ENCODE data around the gene CYP27C1. TPM values are rescaled to one million over a fixed set of nuclear protein-coding genes. Genes with fewer than 3 reads are reported as not detected.

CYP27C1 gene
- total RNA-seq, 1 experiment from 2014 or later = 0.11 TPM

DNA sequence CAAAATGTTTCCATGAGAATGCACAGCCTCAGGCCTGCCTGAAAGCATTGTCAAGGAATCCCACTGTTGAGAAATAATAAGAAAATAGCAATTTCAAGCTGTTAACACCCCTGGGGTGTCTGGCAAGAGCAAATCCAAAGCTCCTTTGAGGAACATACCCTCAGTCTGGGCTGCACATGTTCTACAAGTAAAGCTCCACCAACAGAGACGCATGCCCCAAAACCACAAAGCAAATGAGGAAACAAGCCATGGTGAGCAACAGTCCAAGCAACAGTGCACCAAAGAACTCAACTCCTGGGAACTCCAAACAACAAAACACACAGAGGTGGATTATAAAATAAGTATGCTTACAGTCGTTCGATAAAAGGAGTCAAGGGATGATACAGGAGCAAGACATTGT, 40.3 kb downstream of the CYP27C1 start:
- Mint-ChIP-seq H3K27ac (ENCODE audit: unreplicated experiment) (no peak overlapping the region), H3K9me3 (ENCODE audit: unreplicated experiment) (peaks cover 15% of the 10 kb centered on the region), H3K4me1 (ENCODE audit: low read depth, unreplicated experiment) (peaks cover 18% of the 10 kb centered on the region), H3K27me3 (ENCODE audit: insufficient read depth, unreplicated experiment) (no peaks in the 10 kb centered on the region), H3K4me3 (ENCODE audit: unreplicated experiment) (no peak overlapping the region), H3K36me3 (ENCODE audit: insufficient read depth, unreplicated experiment) (no peaks in the 10 kb centered on the region)
- Histone ChIP-seq H3K9me3 (peaks cover 8% of the 10 kb centered on the region; the same call in 1 of the 2 replicates), H3K27me3 (replicated peaks; ENCODE audit: control insufficient read depth, insufficient read depth, low read length) (no peaks in the 10 kb centered on the region), H3K36me3 (ENCODE audit: control insufficient read depth, insufficient read depth, low read length) (no peaks in the 10 kb centered on the region), H3K4me1 (peaks cover 9% of the 10 kb centered on the region), H3K4me3 (ENCODE audit: low read depth, low read length) (no peak overlapping the region)
- TF ChIP-seq, protein P1, sequence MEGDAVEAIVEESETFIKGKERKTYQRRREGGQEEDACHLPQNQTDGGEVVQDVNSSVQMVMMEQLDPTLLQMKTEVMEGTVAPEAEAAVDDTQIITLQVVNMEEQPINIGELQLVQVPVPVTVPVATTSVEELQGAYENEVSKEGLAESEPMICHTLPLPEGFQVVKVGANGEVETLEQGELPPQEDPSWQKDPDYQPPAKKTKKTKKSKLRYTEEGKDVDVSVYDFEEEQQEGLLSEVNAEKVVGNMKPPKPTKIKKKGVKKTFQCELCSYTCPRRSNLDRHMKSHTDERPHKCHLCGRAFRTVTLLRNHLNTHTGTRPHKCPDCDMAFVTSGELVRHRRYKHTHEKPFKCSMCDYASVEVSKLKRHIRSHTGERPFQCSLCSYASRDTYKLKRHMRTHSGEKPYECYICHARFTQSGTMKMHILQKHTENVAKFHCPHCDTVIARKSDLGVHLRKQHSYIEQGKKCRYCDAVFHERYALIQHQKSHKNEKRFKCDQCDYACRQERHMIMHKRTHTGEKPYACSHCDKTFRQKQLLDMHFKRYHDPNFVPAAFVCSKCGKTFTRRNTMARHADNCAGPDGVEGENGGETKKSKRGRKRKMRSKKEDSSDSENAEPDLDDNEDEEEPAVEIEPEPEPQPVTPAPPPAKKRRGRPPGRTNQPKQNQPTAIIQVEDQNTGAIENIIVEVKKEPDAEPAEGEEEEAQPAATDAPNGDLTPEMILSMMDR (IDR thresholded peaks at IDR 0.05; ENCODE audit: insufficient read depth in 1 of 2, low read depth in 1 of 2, low read length in 1 of 2, severe bottlenecking in 1 of 2, unreplicated experiment in 1 of 2) = no peak
- DNase-seq = no peak
- CTCF ChIA-PET = no interaction called here
- BruUV-seq (replicated peaks) = no TSS peak
- intact Hi-C loops (cut with micrococcal nuclease; ENCODE audit: unreplicated experiment) = no loop called here
- POLR2A ChIA-PET = no interaction called here

DNA sequence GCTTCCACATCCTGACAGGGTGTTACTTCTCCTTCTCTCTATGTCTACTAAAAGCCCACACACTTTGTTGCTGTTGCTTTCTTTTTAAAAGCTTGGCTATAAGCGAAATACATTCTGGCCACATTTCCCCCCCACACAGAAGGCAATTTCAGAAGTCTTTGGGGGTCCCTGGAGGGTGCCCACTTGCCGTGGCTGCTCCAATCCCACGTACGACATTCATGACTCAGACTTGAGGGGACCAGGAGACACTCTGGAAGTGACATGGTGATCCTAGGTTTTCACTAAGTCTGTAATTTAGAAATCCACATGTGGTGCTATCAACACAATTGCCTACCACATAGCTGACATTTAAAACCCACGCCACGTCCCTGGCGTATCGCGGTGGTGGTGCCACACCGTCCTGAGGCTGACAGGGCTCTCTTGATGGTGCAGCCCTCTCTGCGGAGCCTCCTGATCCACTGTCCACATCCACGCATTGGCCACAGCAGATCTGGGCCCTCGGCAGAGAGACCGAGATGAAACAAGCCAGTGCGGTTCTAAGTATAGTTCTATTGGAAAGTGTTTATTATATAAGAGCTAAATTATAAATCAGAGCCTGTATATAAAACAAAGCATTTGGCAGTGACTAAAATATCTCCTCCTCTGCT, 42.4 kb downstream of the CYP27C1 start:
- H3K4me1 ChIP-seq = no peaks in the 10 kb centered on the region
- ChIA-PET CTCF (no interaction called here), POLR2A (no interaction called here)
- no peaks in the 10 kb centered on the region for H3K36me3 ChIP-seq (ENCODE audit: control insufficient read depth, insufficient read depth, low read length)
- no peak for DNase-seq
- H3K9me3 ChIP-seq = peaks cover 8% of the 10 kb centered on the region; the same call in 1 of the 2 replicates
- no peak overlapping the region for H3K27ac Mint-ChIP-seq (ENCODE audit: unreplicated experiment)
- no TSS peak for BruUV-seq (replicated peaks)
- no peak overlapping the region for H3K4me3 ChIP-seq (ENCODE audit: low read depth, low read length)
- no peak overlapping the region for H3K4me3 Mint-ChIP-seq (ENCODE audit: unreplicated experiment)
- peaks cover 6% of the 10 kb centered on the region for H3K4me1 Mint-ChIP-seq (ENCODE audit: low read depth, unreplicated experiment)
- no peaks in the 10 kb centered on the region for H3K36me3 Mint-ChIP-seq (ENCODE audit: insufficient read depth, unreplicated experiment)
- no peaks in the 10 kb centered on the region for H3K27me3 ChIP-seq (replicated peaks; ENCODE audit: control insufficient read depth, insufficient read depth, low read length)
- H3K9me3 Mint-ChIP-seq (ENCODE audit: unreplicated experiment) = peaks cover 15% of the 10 kb centered on the region
- intact Hi-C loops (cut with micrococcal nuclease; ENCODE audit: unreplicated experiment) = no loop called here
- TF ChIP-seq, protein P1 (IDR thresholded peaks at IDR 0.05; ENCODE audit: insufficient read depth in 1 of 2, low read depth in 1 of 2, low read length in 1 of 2, severe bottlenecking in 1 of 2, unreplicated experiment in 1 of 2) = no peak
- no peaks in the 10 kb centered on the region for H3K27me3 Mint-ChIP-seq (ENCODE audit: insufficient read depth, unreplicated experiment)

DNA sequence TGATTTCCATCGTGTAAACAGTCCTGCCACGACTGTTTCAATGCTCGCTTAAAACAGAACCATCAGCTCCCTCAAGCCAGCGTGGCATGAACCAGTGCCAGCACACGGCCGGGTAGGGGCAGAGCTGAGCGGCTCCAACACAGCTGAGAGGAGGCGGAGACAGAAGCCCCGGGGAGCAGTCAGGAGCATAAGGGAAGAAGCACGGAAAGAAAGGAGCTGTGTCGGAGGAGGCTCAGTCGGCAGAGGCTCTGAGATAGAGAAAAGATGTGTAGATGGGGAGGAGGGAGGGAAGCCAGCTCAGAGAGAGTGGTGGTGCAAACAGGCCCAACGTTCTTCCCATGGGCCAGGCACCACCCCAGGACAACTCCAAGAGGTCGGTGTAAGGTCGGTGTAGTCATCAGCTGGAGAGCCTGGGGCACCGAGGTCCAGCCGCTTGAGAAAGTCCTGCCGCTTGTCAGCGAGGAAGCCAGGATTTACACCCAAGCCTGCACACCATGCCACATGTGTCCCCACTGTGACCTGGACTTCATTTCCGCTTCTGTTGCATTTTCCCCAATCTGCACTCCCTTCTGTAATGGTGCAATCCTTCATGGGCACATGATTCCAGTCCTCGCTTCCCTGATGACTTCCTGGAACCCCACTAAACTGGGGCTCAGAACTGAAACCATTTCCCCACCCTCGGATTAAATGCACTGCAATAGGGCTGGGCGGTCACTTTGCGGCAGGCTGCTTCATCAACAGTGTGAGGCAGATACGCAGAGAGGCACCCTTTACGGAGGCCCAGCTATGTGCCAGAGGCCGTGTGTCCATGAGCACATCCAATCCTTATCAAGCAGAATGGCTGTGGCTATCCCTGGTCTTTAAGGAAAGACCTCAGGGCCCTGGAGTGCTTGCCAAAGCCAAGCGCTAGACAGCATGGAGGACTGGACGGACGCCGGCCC, 43.5 kb downstream of the CYP27C1 start:
- Mint-ChIP-seq H3K27ac (ENCODE audit: unreplicated experiment) (no peak overlapping the region), H3K4me3 (ENCODE audit: unreplicated experiment) (no peak overlapping the region), H3K4me1 (ENCODE audit: low read depth, unreplicated experiment) (peaks cover 7% of the 10 kb centered on the region), H3K9me3 (ENCODE audit: unreplicated experiment) (peaks cover 15% of the 10 kb centered on the region), H3K27me3 (ENCODE audit: insufficient read depth, unreplicated experiment) (no peaks in the 10 kb centered on the region), H3K36me3 (ENCODE audit: insufficient read depth, unreplicated experiment) (no peaks in the 10 kb centered on the region)
- ChIA-PET POLR2A (no interaction called here), CTCF (interaction anchor here (1.0 to 1.1 kb wide), 2 partner anchors 21 to 109 kb away, joined by 3 read pairs; no protein-coding TSS in a partner anchor)
- Histone ChIP-seq H3K9me3 (peaks cover 8% of the 10 kb centered on the region; the same call in 1 of the 2 replicates), H3K4me1 (no peaks in the 10 kb centered on the region), H3K4me3 (ENCODE audit: low read depth, low read length) (no peak overlapping the region), H3K27me3 (replicated peaks; ENCODE audit: control insufficient read depth, insufficient read depth, low read length) (no peaks in the 10 kb centered on the region), H3K36me3 (ENCODE audit: control insufficient read depth, insufficient read depth, low read length) (no peaks in the 10 kb centered on the region)
- intact Hi-C loops (cut with micrococcal nuclease; ENCODE audit: unreplicated experiment) = no loop called here
- DNase-seq = no peak
- TF ChIP-seq, protein P1 (IDR thresholded peaks at IDR 0.05; ENCODE audit: insufficient read depth in 1 of 2, low read depth in 1 of 2, low read length in 1 of 2, severe bottlenecking in 1 of 2, unreplicated experiment in 1 of 2) = no peak
- no TSS peak for BruUV-seq (replicated peaks)

Measured in Caco-2 (cell line).